HepG2 (cell line): ENCODE measurements around the gene DOK1. TPM values are rescaled to one million over a fixed set of nuclear protein-coding genes. Genes with fewer than 3 reads are reported as not detected.

Experiments
- ARID4A ChIP-seq: sonication (generic); formaldehyde crosslinking; IDR thresholded peaks from 2 replicates; pipeline ENCODE4 v1.5.0; 2020; ENCODE audit warnings: mild to moderate bottlenecking, missing genetic modification reagents, borderline replicate concordance
- ARNTL ChIP-seq: sonication (generic); formaldehyde crosslinking; IDR thresholded peaks from 2 replicates; pipeline ENCODE4 v1.4.0; 2020; ENCODE audit warnings: mild to moderate bottlenecking, missing genetic modification reagents
- CBFB ChIP-seq: sonication (generic); formaldehyde crosslinking; IDR thresholded peaks from 2 replicates; pipeline ENCODE4 v1.4.0; 2020; ENCODE audit warnings: missing genetic modification reagents
- CENPT ChIP-seq: sonication (generic); formaldehyde crosslinking; IDR thresholded peaks from 2 replicates; pipeline ENCODE4 v1.8.0; 2022; ENCODE audit warnings: low read depth, mild to moderate bottlenecking, moderate library complexity, missing genetic modification reagents
- CSRNP2 ChIP-seq: sonication (generic); formaldehyde crosslinking; conservative IDR thresholded peaks from 2 replicates; pipeline ENCODE4 v1.8.0; 2022; ENCODE audit warnings: low read depth, missing genetic modification reagents
- ELK4 ChIP-seq: sonication (generic); formaldehyde crosslinking; IDR thresholded peaks from 2 replicates; pipeline ENCODE4 v1.9.0; 2021; ENCODE audit warnings: missing genetic modification reagents, borderline replicate concordance
- FOSL1 ChIP-seq: sonication (generic); formaldehyde crosslinking; IDR thresholded peaks from 2 replicates; pipeline ENCODE4 v1.9.0; 2021; ENCODE audit warnings: missing genetic modification reagents, borderline replicate concordance
- MEIS2 ChIP-seq: sonication (generic); formaldehyde crosslinking; IDR thresholded peaks from 2 replicates; pipeline ENCODE4 v1.9.0; 2021; ENCODE audit warnings: mild to moderate bottlenecking, missing genetic modification reagents
- MXI1 ChIP-seq: IDR thresholded peaks from 3 replicates; pipeline ENCODE4 v1.6.1; 2012; ENCODE audit warnings: low read depth, low read length, inconsistent platforms, borderline replicate concordance
- NFE2L1 ChIP-seq: sonication (generic); formaldehyde crosslinking; IDR thresholded peaks from 2 replicates; pipeline ENCODE4 v1.4.0; 2020; ENCODE audit warnings: missing genetic modification reagents, mild to moderate bottlenecking, borderline replicate concordance
- NR3C1 ChIP-seq: sonication (generic); formaldehyde crosslinking; IDR thresholded peaks from 2 replicates; pipeline ENCODE4 v1.4.0; 2020; ENCODE audit warnings: missing genetic modification reagents
- THAP11 ChIP-seq: IDR thresholded peaks from 2 replicates; pipeline ENCODE4 v1.6.1; 2016; ENCODE audit warnings: missing biosample characterization, missing genetic modification reagents
- ZFP1 ChIP-seq: IDR thresholded peaks from 2 replicates; pipeline ENCODE4 v1.6.1; 2016
- ZFP36L2 ChIP-seq: sonication (generic); formaldehyde crosslinking; IDR thresholded peaks from 2 replicates; pipeline ENCODE4 v1.4.0; 2020; ENCODE audit warnings: missing genetic modification reagents
- ZNF224 ChIP-seq: sonication (generic); formaldehyde crosslinking; IDR thresholded peaks from 2 replicates; pipeline ENCODE4 v1.5.0; 2020; ENCODE audit warnings: mild to moderate bottlenecking, missing genetic modification reagents
- ZNF550 ChIP-seq: sonication (generic); formaldehyde crosslinking; IDR thresholded peaks from 2 replicates; pipeline ENCODE4 v1.4.0; 2020; ENCODE audit warnings: mild to moderate bottlenecking, missing genetic modification reagents, borderline replicate concordance
- ZNF768 ChIP-seq: sonication (generic); formaldehyde crosslinking; IDR thresholded peaks from 2 replicates; pipeline ENCODE4 v1.4.0; 2020; ENCODE audit warnings: missing genetic modification reagents
- polyA plus RNA-seq, 8 experiments: library from polyadenylated mRNA; depleted of rRNA in 3 of 8; stranded (reverse) in 7 of 8; unstranded in 1 of 8; fragments of >200 nt; fragmentation: Illumina TruSeq in 4 of 8; extraction: Trizol in 4 of 8; gene quantifications; 2 replicates each; pipeline versions ENCODE4 v1.2.1 to v1.2.3, GENCODE V29; 2011 to 2016; ENCODE audit warnings: low read depth in 4 of 8, missing spikeins in 1 of 8, mixed read lengths in 1 of 8; ENCODE audit not compliant: insufficient read depth in 1 of 8
- total RNA-seq, 5 experiments: library from RNA; depleted of rRNA; stranded (reverse); fragments of >200 nt; fragmentation: Illumina TruSeq; extraction: Trizol; gene quantifications; 2 replicates each; pipeline ENCODE4 v1.2.3, GENCODE V29; 2016; ENCODE audit warnings: low read depth in 1 of 5
- TF ChIP-seq, protein P1 (sequence below): IDR thresholded peaks from 2 replicates; pipeline ENCODE4 v1.6.1; 2016; ENCODE audit warnings: missing biosample characterization, missing genetic modification reagents, low read depth
- TF ChIP-seq, protein P2 (sequence below): sonication (generic); formaldehyde crosslinking; IDR thresholded peaks from 2 replicates; pipeline ENCODE4 v1.8.1; 2023; ENCODE audit warnings: mild to moderate bottlenecking, missing genetic modification reagents, borderline replicate concordance
- TF ChIP-seq, protein P3 (sequence below): sonication (generic); formaldehyde crosslinking; IDR thresholded peaks from 2 replicates; pipeline ENCODE4 v1.8.1; 2023; ENCODE audit warnings: missing genetic modification reagents, mild to moderate bottlenecking, borderline replicate concordance

DOK1 gene
- total and polyA plus RNA-seq, 2 of the 13 experiments (the other 11 are each of a cell fraction or from before 2014, with no cell fraction given): 0.53 to 0.74 TPM

DNA sequence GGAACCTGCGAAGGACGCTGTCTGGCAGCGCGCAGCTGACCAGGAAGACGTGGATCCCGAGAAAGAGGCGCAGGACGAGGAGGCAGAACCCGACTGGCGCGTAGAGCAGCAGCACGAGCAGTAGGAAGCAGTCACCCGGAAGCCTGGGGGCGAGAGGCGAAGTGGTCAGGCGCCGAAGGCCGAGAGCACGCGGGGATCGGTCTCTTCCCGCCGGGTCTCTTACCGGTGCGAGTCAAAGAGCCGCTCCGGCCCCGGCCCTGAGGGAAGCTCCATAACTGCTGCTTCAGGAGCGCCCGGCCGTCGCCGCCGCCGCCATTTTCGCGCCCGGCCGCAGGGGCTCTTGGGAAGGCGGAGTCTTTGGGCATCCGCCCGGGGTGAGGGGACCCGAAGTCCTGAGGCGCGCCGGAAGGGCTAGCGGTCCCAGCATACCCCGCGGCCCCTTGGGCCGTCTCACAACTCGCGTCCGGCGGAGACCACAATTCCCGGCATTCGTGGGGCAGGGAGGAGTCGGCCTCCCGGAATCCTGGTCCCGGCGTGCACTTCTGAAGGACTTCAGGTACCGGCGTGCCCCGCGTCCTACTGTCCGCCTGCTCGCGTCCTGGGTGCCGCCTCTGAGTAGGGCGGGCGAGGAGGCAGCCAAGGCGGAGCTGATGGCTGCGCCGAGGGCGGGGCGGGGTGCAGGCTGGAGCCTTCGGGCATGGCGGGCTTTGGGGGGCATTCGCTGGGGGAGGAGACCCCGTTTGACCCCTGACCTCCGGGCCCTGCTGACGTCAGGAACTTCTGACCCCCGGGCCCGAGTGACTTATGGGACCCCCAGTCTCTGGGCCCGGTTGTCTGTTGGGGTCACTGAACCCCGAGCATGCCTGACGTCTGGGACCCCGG, 24.9 kb upstream of the DOK1 start, which contains the start of the genes AUP1 and HTRA2 (continued):
- no peak for TF ChIP-seq CSRNP2
- no peak for TF ChIP-seq MEIS2 (CRISPR knock-in tag)
- TF ChIP-seq ZFP1 (CRISPR knock-in tag): no peak; the same call in 1 of the 2 replicates
- TF ChIP-seq MXI1: peak; percentile 93; the same call in 2 of the 3 replicates
- peak; percentile 55 for TF ChIP-seq CBFB (CRISPR knock-in tag)
- TF ChIP-seq, protein P1, sequence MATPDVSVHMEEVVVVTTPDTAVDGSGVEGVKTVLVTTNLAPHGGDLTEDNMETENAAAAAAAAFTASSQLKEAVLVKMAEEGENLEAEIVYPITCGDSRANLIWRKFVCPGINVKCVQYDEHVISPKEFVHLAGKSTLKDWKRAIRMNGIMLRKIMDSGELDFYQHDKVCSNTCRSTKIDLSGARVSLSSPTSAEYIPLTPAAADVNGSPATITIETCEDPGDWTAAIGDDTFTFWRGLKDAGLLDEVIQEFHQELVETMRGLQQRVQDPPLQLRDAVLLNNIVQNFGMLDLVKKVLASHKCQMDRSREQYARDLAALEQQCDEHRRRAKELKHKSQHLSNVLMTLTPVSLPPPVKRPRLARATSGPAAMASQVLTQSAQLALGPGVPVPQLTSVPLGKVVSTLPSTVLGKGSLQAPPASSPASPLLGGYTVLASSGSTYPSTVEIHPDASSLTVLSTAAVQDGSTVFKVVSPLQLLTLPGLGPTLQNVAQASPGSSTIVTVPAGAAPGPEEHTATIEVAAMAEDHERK (CRISPR knock-in tag): peak; percentile 76; the same call in 1 of the 2 replicates
- peak; percentile 98 for TF ChIP-seq ARID4A (CRISPR knock-in tag)
- peak; percentile 98 for TF ChIP-seq THAP11
- no peak for TF ChIP-seq NR3C1 (CRISPR knock-in tag)
- TF ChIP-seq FOSL1 (CRISPR knock-in tag): no peak
- no peak; the same call in 1 of the 2 replicates for TF ChIP-seq ZNF224 (CRISPR knock-in tag)
- no peak; the same call in 1 of the 2 replicates for TF ChIP-seq ZNF550 (CRISPR knock-in tag)
- TF ChIP-seq, protein P2, sequence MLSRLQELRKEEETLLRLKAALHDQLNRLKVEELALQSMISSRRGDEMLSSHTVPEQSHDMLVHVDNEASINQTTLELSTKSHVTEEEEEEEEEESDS: 0 out of 2 replicates have a peak, but pooled peaks have one; percentile 35
- TF ChIP-seq NFE2L1 (CRISPR knock-in tag): 0 out of 2 replicates have a peak, but pooled peaks have one; percentile 27
- TF ChIP-seq, protein P3, sequence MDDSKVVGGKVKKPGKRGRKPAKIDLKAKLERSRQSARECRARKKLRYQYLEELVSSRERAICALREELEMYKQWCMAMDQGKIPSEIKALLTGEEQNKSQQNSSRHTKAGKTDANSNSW (CRISPR knock-in tag): peak; percentile 39; the same call in 1 of the 2 replicates
- peak; percentile 24; the same call in 1 of the 2 replicates for TF ChIP-seq ELK4 (CRISPR knock-in tag)
- TF ChIP-seq ZFP36L2 (CRISPR knock-in tag): no peak
- 0 out of 2 replicates have a peak, but pooled peaks have one; percentile 70 for TF ChIP-seq CENPT (CRISPR knock-in tag)
- TF ChIP-seq ARNTL (CRISPR knock-in tag): peak; percentile 44
- peak; percentile 54; the same call in 1 of the 2 replicates for TF ChIP-seq ZNF768
